NCI-H1105 (cell line): ENCODE measurements around the gene KDM1B.
"Not testable (repeated sequence)": the region's sequence is repeated elsewhere in the genome, so short reads cannot be mapped to it uniquely, and the experiment has no call there.

Source experiments
- DNase-seq: peaks from one replicate; lab custom pipeline; 2025; lab: John Stamatoyannopoulos, UW

KDM1B gene

DNA sequence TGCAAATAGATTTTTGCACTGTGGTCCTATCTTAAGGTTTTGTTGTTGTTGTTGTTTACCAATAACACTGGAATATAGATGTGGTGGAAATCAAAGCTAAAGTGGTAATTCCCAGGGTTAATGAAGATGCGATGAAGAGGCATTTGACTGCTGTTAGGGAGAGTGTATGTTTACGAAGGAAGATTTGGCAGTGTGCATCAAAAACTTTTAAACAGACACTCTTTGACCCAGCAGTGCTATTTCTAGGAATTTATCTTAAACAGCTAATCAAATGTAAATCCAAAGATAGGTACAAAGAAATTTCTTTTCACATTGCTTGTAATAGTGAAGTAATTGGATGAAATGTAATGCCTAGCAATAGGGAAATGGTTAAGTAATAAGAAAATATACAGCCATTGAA, 34.0 kb downstream of the KDM1B start:
- no peak for DNase-seq

GRCh38 chr6:18192026-18192425, 36.8 kb downstream of the KDM1B start:
- DNase-seq: no peak

GRCh38 chr6:18203786-18204185, 48.6 kb downstream of the KDM1B start:
- no peak for DNase-seq

- no peak for DNase-seq
Measured at GRCh38 chr6:18204691-18205090, 49.5 kb downstream of the KDM1B start.

- DNase-seq: no peak
Measured at GRCh38 chr6:18206591-18206990, 51.4 kb downstream of the KDM1B start.

DNA sequence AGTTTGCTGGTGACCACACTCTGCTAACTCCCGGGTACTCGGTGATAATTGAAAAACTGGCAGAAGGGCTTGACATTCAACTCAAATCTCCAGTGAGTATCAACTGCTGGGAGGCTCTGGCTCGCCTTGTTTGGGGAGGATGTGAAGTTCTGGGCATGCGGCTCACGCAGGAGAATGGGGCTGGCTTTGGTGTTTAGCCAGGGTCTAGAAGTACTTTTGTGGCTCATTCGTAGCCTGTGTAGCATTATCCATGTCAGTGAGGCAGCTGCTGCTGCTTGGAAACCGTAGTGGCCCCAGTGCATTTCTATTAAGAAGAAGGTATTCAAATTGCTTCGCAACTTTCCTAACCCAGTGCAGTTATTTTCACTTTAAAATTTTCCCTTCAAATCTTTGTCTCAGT, 52.2 kb downstream of the KDM1B start:
- peak; percentile 52 for DNase-seq

- peak; percentile 94 for DNase-seq
Measured at GRCh38 chr6:18207949-18208348, 52.7 kb downstream of the KDM1B start.

GRCh38 chr6:18208778-18209177, 53.6 kb downstream of the KDM1B start:
- not testable (repeated sequence) for DNase-seq

DNA sequence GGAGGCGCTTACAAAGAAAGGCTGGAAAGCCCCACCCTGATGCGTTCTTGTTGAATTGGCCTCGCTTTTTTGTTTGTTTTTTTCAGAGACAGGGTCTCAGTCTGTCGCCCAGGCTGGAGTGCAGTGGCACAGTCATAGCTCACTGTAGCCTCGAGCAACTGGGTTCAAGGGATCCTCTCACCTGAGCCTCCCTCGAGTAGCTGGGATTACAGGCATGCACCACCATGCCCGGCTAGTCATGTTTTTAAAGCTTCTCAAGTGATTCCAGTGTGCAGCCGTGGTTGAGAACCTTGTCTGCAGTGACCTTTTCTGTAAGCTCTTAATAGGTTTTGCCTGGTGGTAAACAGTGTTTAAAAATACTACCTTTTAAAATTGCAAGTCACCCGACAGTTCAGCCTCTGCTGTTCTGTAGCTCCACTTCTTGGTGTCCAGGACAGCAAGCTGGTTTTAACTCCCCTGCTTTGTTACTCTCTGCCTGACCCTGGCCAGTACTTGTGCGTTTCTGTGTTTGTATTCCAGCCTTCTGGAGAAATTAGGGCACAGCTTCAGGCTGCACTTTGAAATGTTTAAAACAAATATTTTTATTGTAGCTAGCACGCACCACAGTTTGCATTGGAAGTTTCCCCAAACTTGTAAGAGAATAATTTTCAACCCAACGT, 54.4 kb downstream of the KDM1B start:
- no peak for DNase-seq

GRCh38 chr6:18210707-18211106, 55.5 kb downstream of the KDM1B start:
- DNase-seq: no peak

GRCh38 chr6:18211338-18211737, 56.1 kb downstream of the KDM1B start:
- DNase-seq: no peak

- DNase-seq: no peak
Measured at GRCh38 chr6:18212231-18212630, 57.0 kb downstream of the KDM1B start.

DNA sequence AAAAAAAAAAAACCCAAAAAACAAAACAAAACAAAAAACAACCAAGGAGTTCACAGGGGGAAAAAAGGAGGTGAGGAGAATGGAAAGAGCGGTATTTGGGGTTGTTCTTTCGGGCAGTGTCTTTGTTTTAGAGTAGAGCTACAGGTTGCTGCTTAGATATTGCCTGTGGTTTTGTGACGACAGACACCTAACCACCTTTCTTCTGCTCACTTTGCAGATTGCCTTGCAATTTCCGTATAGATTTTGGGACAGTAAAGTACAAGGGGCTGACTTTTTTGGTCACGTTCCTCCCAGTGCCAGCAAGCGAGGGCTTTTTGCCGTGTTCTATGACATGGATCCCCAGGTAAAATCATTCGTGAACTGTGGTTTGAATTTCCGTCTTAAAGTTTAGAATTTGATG, 58.2 kb downstream of the KDM1B start:
- no peak for DNase-seq

DNA sequence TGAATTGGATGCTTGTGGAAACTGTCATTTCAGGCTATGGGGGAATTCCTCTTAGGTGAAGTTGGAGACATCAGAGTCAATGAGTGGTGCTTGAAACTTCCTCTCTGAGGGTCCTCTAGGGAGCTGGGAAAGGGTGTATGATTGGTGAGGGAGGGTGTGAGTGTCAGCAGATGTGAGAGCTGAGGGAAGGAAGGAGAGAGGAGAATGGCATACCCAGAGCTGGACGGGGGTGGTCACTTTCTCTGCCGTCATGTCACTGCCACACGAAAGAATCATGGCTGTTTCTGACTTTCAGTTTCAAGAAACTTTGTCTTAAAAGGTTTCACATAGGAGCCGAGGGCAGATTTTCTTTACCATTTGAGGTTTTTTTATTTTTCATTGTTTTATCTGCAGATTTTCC, 58.8 kb downstream of the KDM1B start:
- no peak for DNase-seq

DNA sequence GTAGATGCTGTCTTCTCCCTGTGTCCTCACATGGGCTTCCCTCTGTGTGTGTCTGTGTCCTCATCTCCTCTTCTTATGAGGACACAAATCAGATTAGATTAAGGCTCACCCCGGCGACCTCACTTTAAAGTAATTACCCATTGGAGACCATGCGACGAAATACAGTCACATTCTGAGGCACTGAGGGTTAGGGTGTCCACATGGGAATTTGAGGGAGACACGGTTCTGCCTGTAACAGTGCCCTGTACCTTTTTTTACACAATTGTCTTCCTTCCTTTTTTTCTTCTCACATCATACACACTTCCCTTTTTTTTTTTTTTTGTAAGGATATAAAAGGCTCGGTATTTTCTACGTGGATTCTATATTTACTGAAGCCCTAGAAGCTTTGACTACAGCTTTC, 60.2 kb downstream of the KDM1B start:
- no peak for DNase-seq

DNA sequence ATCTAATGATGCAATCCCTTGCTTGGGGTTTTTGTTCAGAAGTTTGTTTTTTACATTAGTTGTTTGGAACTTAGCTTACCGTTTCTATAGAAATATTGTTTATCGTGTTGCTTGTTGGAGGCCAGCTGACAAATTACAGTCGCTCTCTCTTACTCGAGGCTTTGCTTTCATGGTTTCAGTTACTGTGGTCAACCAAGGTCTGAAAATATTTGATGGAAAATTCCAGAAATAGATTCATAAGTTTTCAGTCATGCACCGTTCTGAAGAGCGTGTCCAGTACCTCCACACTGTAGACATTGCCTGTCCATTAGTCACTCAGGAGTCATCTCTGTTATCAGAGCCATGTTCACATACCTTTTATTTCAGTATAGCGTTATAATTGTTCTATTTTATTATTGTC, 61.2 kb downstream of the KDM1B start:
- DNase-seq: no peak

DNA sequence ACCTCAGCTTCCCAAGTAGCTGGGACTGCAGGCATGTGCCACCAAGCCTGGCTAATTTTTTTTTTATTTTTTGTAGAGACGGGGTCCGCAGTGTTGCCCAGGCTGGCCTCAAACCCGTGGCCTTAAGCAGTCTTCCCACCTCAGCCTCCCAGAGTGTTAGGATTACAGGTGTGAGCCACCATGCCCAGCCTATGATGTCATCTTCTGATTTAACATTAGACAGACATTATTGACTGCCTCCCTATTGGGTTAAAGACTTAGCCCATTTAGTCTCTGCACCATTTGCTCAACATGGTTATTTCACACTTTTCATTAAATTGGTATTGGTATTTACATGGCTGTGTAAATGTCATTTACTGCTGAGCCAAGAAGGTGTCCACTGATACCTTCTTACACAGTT, 63.0 kb downstream of the KDM1B start:
- DNase-seq: no peak

DNA sequence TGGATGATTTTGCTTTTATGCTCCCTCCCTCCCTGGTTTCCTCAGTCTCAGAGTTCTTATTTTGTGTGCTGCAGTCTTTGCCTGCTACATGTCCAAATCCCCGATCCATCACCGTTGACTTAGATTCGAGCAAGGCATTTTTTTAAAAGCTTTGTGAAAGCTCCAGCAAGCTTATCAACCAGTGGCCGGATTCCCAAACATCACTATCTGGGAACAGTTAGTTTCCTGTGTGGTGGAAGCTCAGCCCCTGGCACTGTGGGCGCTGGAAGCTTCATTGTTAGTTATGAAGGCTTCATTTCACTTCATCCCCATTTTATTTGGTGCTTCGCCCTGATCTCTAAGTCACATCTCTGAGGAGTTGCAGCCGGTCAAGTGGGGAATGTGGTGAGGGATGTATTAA, 64.4 kb downstream of the KDM1B start:
- DNase-seq: no peak

DNA sequence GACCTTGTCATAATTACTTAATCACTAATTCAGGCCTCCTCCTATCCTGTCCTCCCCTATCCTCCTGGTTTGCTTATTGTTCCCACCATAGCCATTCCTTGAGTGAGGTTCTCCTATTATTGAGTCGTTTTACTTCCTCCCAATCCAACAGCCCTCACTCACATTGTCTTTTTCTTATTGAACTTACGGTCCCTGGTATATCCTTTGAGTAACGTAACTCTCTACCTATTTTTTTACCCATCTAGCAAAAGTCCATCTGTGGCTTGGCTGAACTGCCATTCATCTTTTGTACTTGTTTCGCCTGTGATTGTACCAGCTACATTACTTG, 66.0 kb downstream of the KDM1B start:
- no peak for DNase-seq

GRCh38 chr6:18226451-18227105, 71.4 kb downstream of the KDM1B start:
- DNase-seq: not testable (repeated sequence)

- DNase-seq: not testable (repeated sequence)
Measured at GRCh38 chr6:18227166-18227565, 71.9 kb downstream of the KDM1B start.

DNA sequence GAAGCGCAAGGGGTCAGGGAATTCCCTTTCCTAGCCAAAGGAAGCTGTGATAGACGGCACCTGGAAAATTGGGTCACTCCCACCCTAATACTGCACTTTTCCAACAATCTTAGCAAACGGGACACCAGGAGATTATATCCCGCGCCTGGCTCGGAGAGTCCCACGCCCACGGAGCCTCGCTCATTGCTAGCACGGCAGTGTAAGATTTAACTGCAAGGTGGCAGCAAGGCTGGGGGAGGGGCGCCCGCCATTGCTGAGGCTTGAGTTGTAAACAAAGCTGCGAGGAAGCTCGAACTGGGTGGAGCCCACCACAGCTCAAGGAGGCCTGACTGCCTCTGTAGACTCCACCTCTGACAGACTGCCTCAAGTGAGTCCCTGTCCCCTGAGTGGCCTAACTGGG, 73.4 kb downstream of the KDM1B start:
- not testable (repeated sequence) for DNase-seq

DNA sequence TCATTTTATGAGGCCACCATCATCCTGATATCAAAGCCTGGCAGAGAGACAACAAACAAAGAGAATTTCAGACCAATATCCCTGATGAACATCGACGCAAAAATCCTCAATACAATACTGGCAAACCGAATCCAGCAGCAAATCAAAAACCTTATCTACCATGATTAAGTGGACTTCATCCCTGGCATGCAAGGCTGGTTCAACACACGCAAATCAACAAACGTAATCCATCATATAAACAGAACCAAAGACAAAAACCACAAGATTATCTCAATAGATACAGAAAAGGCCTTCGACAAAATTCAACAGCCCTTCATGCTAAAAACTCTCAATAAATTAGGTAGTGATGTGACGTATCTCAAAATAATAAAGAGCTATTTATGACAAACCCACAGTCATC, 76.6 kb downstream of the KDM1B start:
- not testable (repeated sequence) for DNase-seq

- not testable (repeated sequence) for DNase-seq
Measured at GRCh38 chr6:18233770-18234169, 78.5 kb downstream of the KDM1B start.
